Measurements from ENCODE around the gene ENGASE. TPM values are rescaled to one million over a fixed set of nuclear protein-coding genes. Genes with fewer than 3 reads are reported as not detected.

The ENGASE gene
- total and polyA plus RNA-seq, 9 of the 15 experiments (the other 6 are each of a cell fraction or from before 2014, with no cell fraction given) = 0.06 to 45.5 (median 13.9) TPM

GRCh38 chr17:79072544-79072943 is 2.1 kb upstream of the ENGASE start:
- ATAC-seq (no peak), FAIRE-seq (no peak), DNase-seq (ENCODE audit: extremely low read depth in 1 of 4, low spot score in 3 of 4) (peak in 1 of 4 experiments; percentile 2)
- Histone ChIP-seq H3K9ac (ENCODE audit: insufficient read depth in 1 of 2, low read depth in 2 of 2, low read length in 2 of 2) (peak overlapping the region in 1 of 2 experiments; percentile 48; a peak in 1 of 4 replicates), H3K79me2 (ENCODE audit: control insufficient read depth, insufficient read depth, low read length) (peaks cover 11% of the 10 kb centered on the region; the same call in 2 of the 3 replicates), H3K36me3 (ENCODE audit: control insufficient read depth, insufficient read depth, low read length) (peaks cover 3% of the 10 kb centered on the region; the same call in 1 of the 3 replicates), H3K9me3 (replicated peaks; ENCODE audit: control insufficient read depth, insufficient read depth, low read depth, low read length) (no peaks in the 10 kb centered on the region), H3K27me3 (ENCODE audit: control insufficient read depth in 2 of 2, insufficient read depth in 2 of 2, low read length in 2 of 2) (peaks cover 17% of the 10 kb centered on the region in 2 experiments; a peak in 4 of 5 replicates), H3K4me3 (no peak overlapping the region), H3K27ac (ENCODE audit: extremely low read depth, low read depth, low read length) (no peak overlapping the region), H4K20me1 (replicated peaks; ENCODE audit: control insufficient read depth, insufficient read depth, low read length) (no peaks in the 10 kb centered on the region), H3K4me1 (replicated peaks in 1 of 2; ENCODE audit: control insufficient read depth in 2 of 2, insufficient read depth in 2 of 2, low read length in 2 of 2) (peaks cover 8 to 14% of the 10 kb centered on the region in 2 experiments; a peak in 4 of 5 replicates), H3K4me2 (ENCODE audit: insufficient read depth, low read length) (no peak overlapping the region), H3K9me1 (ENCODE audit: control insufficient read depth, insufficient read depth, low read length) (no peaks in the 10 kb centered on the region), H2AFZ (ENCODE audit: low read depth, low read length) (no peak overlapping the region)
- ChIA-PET POLR2A (interaction anchor here (0.6 to 1.1 kb wide), 3 partner anchors 10 to 338 kb away, joined by 4 read pairs; no protein-coding TSS in a partner anchor), CTCF (ENCODE audit: low intra/inter-chr PET ratio) (no interaction called here)
- no TSS peak for BruUV-seq (replicated peaks)
- intact Hi-C loops (cut with micrococcal nuclease) = no loop called here
- in situ Hi-C loops (cut with MboI) = loop anchor here (25.0 kb wide), 1 partner anchor 315 kb away; no protein-coding TSS in a partner anchor
- WGBS (ENCODE audit: insufficient coverage, low coverage, missing lambda C conversion rate) = 44% methylated on average over 10 of the region's 10 CpGs
- TF ChIP-seq CEBPB (tag; IDR thresholded peaks at IDR 0.05) (no peak), TAF15 (IDR thresholded peaks at IDR 0.05; ENCODE audit: low read depth, low read length) (no peak), ZNF124 (CRISPR knock-in tag; IDR thresholded peaks at IDR 0.05) (no peak), CBFA2T2 (conservative IDR thresholded peaks at IDR 0.05) (no peak), ZNF445 (CRISPR knock-in tag; IDR thresholded peaks at IDR 0.05; ENCODE audit: low read depth) (no peak), ADNP (tag; IDR thresholded peaks at IDR 0.05) (no peak), RNF2 (IDR thresholded peaks at IDR 0.05) (no peak), ZNF57 (CRISPR knock-in tag; IDR thresholded peaks at IDR 0.05) (no peak), GTF2E2 (tag; IDR thresholded peaks at IDR 0.05) (no peak), ZBTB40 (IDR thresholded peaks at IDR 0.05) (no peak), ZBTB40 (CRISPR knock-in tag; IDR thresholded peaks at IDR 0.05) (no peak), CREM (IDR thresholded peaks at IDR 0.05; ENCODE audit: low read depth) (no peak), ILF3 (IDR thresholded peaks at IDR 0.05; ENCODE audit: borderline replicate concordance) (no peak), RBM34 (IDR thresholded peaks at IDR 0.05; ENCODE audit: borderline replicate concordance, insufficient read depth, low read length) (no peak), MCM5 (IDR thresholded peaks at IDR 0.05; ENCODE audit: low read depth) (no peak), TBL1XR1 (IDR thresholded peaks at IDR 0.05; ENCODE audit: low read length in 2 of 2) (no peak), MXI1 (IDR thresholded peaks at IDR 0.05; ENCODE audit: low read depth, low read length) (no peak), TRIM28 (IDR thresholded peaks at IDR 0.05) (no peak)
